Activated naive CD8-positive, alpha-beta T cell (primary cell): ENCODE measurements around the gene TMED9.
"Not testable (repeated sequence)": the region's sequence is repeated elsewhere in the genome, so short reads cannot be mapped to it uniquely, and the experiment has no call there.

Source experiments
- H3K27ac Mint-ChIP-seq: one replicate; pipeline ENCODE4 v1.8.0; 2021; ENCODE audit warnings: mixed read lengths
- H3K27me3 Mint-ChIP-seq: one replicate; pipeline ENCODE4 v1.8.0; 2021; ENCODE audit warnings: mixed read lengths
- H3K36me3 Mint-ChIP-seq: one replicate; pipeline ENCODE4 v1.8.0; 2021; ENCODE audit warnings: mixed read lengths
- H3K4me1 Mint-ChIP-seq: one replicate; pipeline ENCODE4 v1.8.0; 2021; ENCODE audit warnings: low read depth, mixed read lengths
- H3K4me3 Mint-ChIP-seq: one replicate; pipeline ENCODE4 v1.8.0; 2021; ENCODE audit warnings: mild to moderate bottlenecking, mixed read lengths
- H3K9me3 Mint-ChIP-seq: one replicate; pipeline ENCODE4 v1.8.0; 2021; ENCODE audit warnings: low read depth, mixed read lengths

The TMED9 gene

DNA sequence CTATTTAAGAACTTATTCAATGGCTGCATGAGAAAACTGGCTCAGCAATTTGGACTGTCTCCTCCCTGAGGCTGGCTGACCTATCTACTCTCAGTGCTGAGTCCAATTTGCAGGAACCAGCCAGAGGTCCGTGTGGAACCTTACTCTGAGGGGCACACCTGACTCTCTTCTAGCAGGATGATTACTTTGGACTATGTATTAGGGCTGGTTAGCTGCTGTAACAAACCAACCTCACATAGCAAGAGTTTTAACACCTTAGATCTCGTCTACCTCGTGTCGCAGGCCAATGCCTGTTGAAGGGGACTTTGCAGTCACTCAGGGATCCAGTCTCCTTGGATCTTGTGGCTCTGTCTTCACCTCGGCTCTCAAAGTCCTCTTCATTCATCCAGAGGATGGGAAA lies 34.2 kb upstream of the TMED9 start:
- Mint-ChIP-seq H3K36me3 (peaks cover under 1% of the 10 kb centered on the region), H3K27me3 (no peaks in the 10 kb centered on the region), H3K4me1 (peaks cover 21% of the 10 kb centered on the region), H3K9me3 (no peaks in the 10 kb centered on the region), H3K4me3 (no peak overlapping the region), H3K27ac (no peak overlapping the region)

- H3K4me3 Mint-ChIP-seq, H3K36me3 Mint-ChIP-seq, H3K9me3 Mint-ChIP-seq, H3K27ac Mint-ChIP-seq, H3K27me3 Mint-ChIP-seq: not testable (repeated sequence)
- peaks cover 14% of the 10 kb centered on the region for H3K4me1 Mint-ChIP-seq
Measured at GRCh38 chr5:177559446-177559941, 32.5 kb upstream of the TMED9 start.

DNA sequence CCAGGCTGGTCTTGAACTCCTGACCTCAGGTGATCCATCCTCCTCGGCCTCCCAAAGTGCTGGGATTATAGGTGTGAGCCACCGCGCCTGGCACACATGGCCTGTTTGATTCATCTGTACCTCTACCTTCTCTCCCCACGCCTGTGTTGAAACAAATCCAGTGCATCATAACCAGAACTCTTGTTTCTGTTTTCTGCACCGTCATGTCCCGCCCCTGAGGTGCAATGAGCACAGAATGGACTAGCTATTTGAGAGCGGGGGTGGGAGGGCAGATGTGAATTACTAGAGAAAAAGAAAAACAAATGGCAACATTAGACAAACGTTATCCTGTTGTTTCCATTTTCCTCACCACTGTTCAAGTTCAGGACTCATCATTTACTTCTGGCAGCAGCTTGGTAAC lies 27.0 kb upstream of the TMED9 start:
- H3K4me3 Mint-ChIP-seq, result no peak overlapping the region
- H3K27me3 Mint-ChIP-seq, result no peaks in the 10 kb centered on the region
- no peaks in the 10 kb centered on the region for H3K36me3 Mint-ChIP-seq
- H3K9me3 Mint-ChIP-seq, result no peaks in the 10 kb centered on the region
- no peak overlapping the region for H3K27ac Mint-ChIP-seq
- no peaks in the 10 kb centered on the region for H3K4me1 Mint-ChIP-seq

DNA sequence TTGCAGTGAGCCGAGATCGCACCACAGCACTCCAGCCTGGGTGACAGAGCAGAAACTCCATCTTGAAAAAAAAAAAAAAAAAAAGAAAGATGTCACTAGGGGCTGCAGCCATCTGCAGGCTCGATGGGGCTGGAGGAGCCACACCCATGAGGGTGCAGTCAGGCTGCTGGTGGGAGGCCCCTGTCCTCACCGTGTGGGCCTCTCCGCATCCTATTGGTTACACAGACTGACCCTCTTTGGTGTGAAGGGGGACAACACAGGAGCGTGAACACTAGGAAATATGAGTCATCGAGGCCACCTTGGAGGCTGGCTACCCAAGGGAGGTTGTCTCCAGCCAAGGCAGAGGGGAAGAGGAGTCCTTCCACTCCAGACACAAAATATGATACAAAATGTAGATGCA lies 23.7 kb upstream of the TMED9 start:
- no peak overlapping the region for H3K27ac Mint-ChIP-seq
- H3K9me3 Mint-ChIP-seq, result no peaks in the 10 kb centered on the region
- no peaks in the 10 kb centered on the region for H3K27me3 Mint-ChIP-seq
- no peaks in the 10 kb centered on the region for H3K36me3 Mint-ChIP-seq
- no peaks in the 10 kb centered on the region for H3K4me1 Mint-ChIP-seq
- no peak overlapping the region for H3K4me3 Mint-ChIP-seq

DNA sequence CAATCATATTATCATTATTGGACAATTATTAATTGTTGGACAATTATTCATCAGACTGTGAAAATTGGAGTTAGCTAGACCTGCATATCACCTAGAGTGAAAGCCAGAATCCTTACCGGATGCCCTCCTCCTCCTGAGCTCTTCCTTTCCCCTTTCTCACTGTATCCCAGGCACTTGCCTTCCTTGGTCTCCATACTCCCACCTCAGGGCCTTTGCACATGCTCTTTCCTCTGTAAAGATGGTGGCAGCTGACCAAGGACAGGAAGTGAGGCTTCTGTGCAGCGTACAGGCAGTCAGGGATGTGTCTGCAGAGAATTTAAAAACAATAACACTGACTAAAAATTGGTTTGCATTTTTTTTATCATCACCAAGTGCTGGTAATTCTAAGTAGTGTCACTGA lies 22.1 kb upstream of the TMED9 start:
- Mint-ChIP-seq H3K4me1 (no peaks in the 10 kb centered on the region), H3K4me3 (no peak overlapping the region), H3K27me3 (no peaks in the 10 kb centered on the region), H3K9me3 (no peaks in the 10 kb centered on the region), H3K36me3 (no peaks in the 10 kb centered on the region), H3K27ac (no peak overlapping the region)

GRCh38 chr5:177575488-177575887 lies 16.5 kb upstream of the TMED9 start:
- Mint-ChIP-seq H3K9me3 (no peaks in the 10 kb centered on the region), H3K27me3 (no peaks in the 10 kb centered on the region), H3K4me3 (no peak overlapping the region), H3K27ac (no peak overlapping the region), H3K4me1 (no peaks in the 10 kb centered on the region), H3K36me3 (no peaks in the 10 kb centered on the region)

- no peak overlapping the region for H3K4me3 Mint-ChIP-seq
- no peaks in the 10 kb centered on the region for H3K4me1 Mint-ChIP-seq
- no peak overlapping the region for H3K27ac Mint-ChIP-seq
- no peaks in the 10 kb centered on the region for H3K27me3 Mint-ChIP-seq
- H3K9me3 Mint-ChIP-seq, result no peaks in the 10 kb centered on the region
- no peaks in the 10 kb centered on the region for H3K36me3 Mint-ChIP-seq
Measured at GRCh38 chr5:177576169-177576568, 15.8 kb upstream of the TMED9 start.

DNA sequence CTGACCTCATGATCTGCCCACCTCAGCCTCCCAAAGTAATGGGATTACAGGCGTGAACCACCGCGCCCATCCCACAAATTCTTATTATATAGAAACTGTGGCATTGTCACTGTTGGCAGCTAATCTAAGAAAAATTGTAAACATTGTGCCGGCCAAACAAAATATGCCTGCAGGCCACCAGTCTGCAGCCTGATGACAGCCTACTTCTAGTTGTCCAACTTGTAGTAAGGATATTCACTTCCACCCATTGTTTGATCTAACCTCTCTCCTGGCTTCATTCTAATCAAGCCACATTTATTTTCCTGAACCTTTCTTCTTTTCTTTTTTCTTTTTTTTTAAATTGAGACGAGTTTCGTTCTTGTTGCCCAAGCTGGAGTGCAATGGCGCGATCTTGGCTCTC lies 13.7 kb upstream of the TMED9 start:
- no peak overlapping the region for H3K27ac Mint-ChIP-seq

GRCh38 chr5:177588413-177588909 lies 3.5 kb upstream of the TMED9 start:
- Mint-ChIP-seq H3K27ac (no peak overlapping the region), H3K4me3 (no peak overlapping the region), H3K9me3 (no peaks in the 10 kb centered on the region), H3K27me3 (peaks cover 7% of the 10 kb centered on the region), H3K4me1 (peaks cover 13% of the 10 kb centered on the region), H3K36me3 (no peaks in the 10 kb centered on the region)

More for the DNA sequence above, 13.7 kb upstream of the TMED9 start:
- H3K4me3 Mint-ChIP-seq, result no peak overlapping the region
- no peaks in the 10 kb centered on the region for H3K4me1 Mint-ChIP-seq
- H3K36me3 Mint-ChIP-seq, result no peaks in the 10 kb centered on the region
- H3K27me3 Mint-ChIP-seq, result no peaks in the 10 kb centered on the region
- H3K9me3 Mint-ChIP-seq, result no peaks in the 10 kb centered on the region

GRCh38 chr5:177590406-177590805 lies 1.6 kb upstream of the TMED9 start:
- H3K36me3 Mint-ChIP-seq, result no peaks in the 10 kb centered on the region
- peaks cover 5% of the 10 kb centered on the region for H3K27me3 Mint-ChIP-seq
- H3K9me3 Mint-ChIP-seq, result no peaks in the 10 kb centered on the region
- H3K4me3 Mint-ChIP-seq, result no peak overlapping the region
- H3K27ac Mint-ChIP-seq, result no peak overlapping the region
- peaks cover 19% of the 10 kb centered on the region for H3K4me1 Mint-ChIP-seq

- H3K27me3 Mint-ChIP-seq, result peaks cover 2% of the 10 kb centered on the region
- H3K4me1 Mint-ChIP-seq, result peaks cover 23% of the 10 kb centered on the region
- peaks cover 8% of the 10 kb centered on the region for H3K36me3 Mint-ChIP-seq
- peak overlapping the region; percentile 99 for H3K4me3 Mint-ChIP-seq
- peak overlapping the region; percentile 78 for H3K27ac Mint-ChIP-seq
- H3K9me3 Mint-ChIP-seq, result no peaks in the 10 kb centered on the region
Measured at GRCh38 chr5:177591690-177592009, 353 bp upstream of the TMED9 start.

- Mint-ChIP-seq H3K9me3 (no peaks in the 10 kb centered on the region), H3K4me3 (peak overlapping the region; percentile 99), H3K27ac (no peak overlapping the region), H3K4me1 (peaks cover 26% of the 10 kb centered on the region), H3K27me3 (peaks cover 2% of the 10 kb centered on the region), H3K36me3 (peaks cover 8% of the 10 kb centered on the region)
Measured at GRCh38 chr5:177592905-177593304, 902 bp downstream of the TMED9 start.

DNA sequence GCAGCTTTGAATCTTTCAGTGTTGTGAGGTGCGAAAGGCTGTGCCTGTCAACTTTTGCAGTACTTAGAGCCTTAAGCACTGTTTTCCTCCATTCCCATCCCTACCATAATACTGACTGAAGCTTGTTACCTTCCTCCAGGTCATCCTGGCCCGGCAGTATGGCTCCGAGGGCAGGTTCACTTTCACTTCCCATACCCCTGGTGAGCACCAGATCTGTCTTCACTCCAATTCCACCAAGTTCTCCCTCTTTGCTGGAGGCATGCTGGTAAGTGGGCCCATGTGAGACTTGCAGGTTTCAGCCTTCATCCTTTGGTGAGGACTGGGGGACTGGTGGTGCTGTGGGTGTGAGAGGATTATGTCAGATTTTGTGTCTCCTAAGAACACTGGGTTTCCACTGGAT lies 1.5 kb downstream of the TMED9 start:
- Mint-ChIP-seq H3K4me3 (peak overlapping the region; percentile 99), H3K9me3 (no peaks in the 10 kb centered on the region), H3K36me3 (peaks cover 8% of the 10 kb centered on the region), H3K27ac (no peak overlapping the region), H3K4me1 (peaks cover 29% of the 10 kb centered on the region), H3K27me3 (peaks cover 2% of the 10 kb centered on the region)

DNA sequence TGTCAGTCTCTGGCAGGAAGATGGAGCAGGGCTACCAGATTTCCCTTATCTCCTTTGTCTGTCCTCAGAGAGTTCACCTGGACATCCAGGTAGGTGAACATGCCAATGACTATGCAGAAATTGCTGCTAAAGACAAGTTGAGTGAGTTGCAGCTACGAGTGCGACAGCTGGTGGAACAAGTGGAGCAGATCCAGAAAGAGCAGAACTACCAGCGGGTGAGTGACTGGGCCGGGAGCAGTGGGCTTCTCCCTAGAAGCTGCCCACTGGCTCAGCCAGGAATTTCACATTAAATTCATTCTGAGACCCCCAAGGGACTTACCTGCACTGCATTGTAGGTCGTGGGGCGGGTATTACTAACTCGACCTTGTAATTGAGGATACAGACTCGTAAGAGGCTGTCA lies 2.1 kb downstream of the TMED9 start:
- Mint-ChIP-seq H3K4me3 (peak overlapping the region; percentile 13), H3K27me3 (peaks cover 2% of the 10 kb centered on the region), H3K36me3 (peaks cover 8% of the 10 kb centered on the region), H3K4me1 (peaks cover 33% of the 10 kb centered on the region), H3K9me3 (no peaks in the 10 kb centered on the region), H3K27ac (no peak overlapping the region)

- Mint-ChIP-seq H3K36me3 (peaks cover 8% of the 10 kb centered on the region), H3K4me3 (no peak overlapping the region), H3K4me1 (peaks cover 35% of the 10 kb centered on the region), H3K9me3 (no peaks in the 10 kb centered on the region), H3K27ac (no peak overlapping the region), H3K27me3 (no peaks in the 10 kb centered on the region)
Measured at GRCh38 chr5:177595026-177595585, 3.1 kb downstream of the TMED9 start.

DNA sequence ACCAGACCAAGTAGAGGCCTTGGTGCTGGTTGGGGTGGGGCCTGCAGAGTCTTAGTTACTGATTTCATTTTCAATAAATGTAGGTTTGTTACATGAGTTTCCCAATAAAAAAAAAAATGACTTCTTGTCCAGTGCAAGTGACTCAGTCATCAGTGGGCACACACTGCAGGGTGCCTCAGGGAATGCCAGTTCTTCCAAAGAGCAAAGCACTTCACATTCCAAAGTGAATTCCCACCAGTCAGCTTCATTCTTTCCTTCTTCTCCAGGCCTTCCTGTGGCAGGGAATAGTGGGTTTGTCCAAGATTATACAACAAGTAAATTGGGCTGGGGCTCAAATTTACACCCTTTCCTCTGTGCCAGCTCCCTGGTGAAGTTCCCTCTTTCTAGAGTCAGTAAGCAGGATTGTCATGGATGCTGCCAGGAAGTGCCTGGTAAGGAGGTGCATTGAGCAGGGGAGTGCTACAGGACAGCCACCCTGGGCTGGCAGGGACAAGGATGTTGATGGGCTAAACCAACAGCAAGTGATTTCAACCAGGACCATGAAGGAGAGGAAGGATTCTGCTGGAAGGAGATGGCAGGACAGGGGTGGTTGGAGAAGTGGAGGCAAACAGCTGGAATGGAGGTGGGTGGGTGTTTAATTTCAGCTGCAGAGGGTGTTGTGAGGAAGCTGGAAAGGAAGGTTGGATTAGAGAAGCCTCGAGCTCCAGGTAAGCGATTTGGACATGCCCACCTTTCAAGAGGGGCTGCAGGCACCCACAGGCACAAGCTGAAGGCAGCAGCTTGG lies 4.2 kb downstream of the TMED9 start:
- Mint-ChIP-seq H3K27me3 (no peaks in the 10 kb centered on the region), H3K27ac (no peak overlapping the region), H3K9me3 (no peaks in the 10 kb centered on the region), H3K4me1 (peaks cover 44% of the 10 kb centered on the region), H3K36me3 (peaks cover 8% of the 10 kb centered on the region), H3K4me3 (no peak overlapping the region)
